GM12873 (cell line): ENCODE data around the gene NCKAP5.

ENCODE experiments used
- TF ChIP-seq, protein P1 (sequence below): IDR thresholded peaks from 2 replicates; pipeline ENCODE4 v1.5.1; 2012; ENCODE audit warnings: low read depth, mild to moderate bottlenecking, moderate library complexity, low read length, control low read depth; ENCODE audit not compliant: insufficient read depth; ENCODE audit errors: missing control alignments

Gene NCKAP5

DNA sequence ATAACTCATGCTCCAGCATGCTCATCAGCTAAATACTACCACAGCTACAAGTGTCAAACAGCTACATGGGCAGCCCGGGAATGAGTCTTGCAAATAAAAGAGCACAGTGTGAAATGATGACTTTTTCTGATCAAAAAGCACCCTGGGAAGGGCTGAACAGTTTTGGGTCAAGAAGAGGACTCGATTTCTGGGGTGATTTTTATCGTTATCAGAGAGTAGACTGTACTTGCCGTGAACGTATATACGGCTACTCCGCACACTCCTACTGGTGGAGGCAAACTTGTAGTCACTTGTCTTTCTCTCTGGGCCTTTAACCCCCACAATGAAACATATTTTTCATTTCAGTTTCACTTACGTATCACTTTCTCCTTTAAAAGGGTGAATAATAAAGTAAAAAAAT, 54.4 kb downstream of the NCKAP5 start:
- TF ChIP-seq, protein P1, sequence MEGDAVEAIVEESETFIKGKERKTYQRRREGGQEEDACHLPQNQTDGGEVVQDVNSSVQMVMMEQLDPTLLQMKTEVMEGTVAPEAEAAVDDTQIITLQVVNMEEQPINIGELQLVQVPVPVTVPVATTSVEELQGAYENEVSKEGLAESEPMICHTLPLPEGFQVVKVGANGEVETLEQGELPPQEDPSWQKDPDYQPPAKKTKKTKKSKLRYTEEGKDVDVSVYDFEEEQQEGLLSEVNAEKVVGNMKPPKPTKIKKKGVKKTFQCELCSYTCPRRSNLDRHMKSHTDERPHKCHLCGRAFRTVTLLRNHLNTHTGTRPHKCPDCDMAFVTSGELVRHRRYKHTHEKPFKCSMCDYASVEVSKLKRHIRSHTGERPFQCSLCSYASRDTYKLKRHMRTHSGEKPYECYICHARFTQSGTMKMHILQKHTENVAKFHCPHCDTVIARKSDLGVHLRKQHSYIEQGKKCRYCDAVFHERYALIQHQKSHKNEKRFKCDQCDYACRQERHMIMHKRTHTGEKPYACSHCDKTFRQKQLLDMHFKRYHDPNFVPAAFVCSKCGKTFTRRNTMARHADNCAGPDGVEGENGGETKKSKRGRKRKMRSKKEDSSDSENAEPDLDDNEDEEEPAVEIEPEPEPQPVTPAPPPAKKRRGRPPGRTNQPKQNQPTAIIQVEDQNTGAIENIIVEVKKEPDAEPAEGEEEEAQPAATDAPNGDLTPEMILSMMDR = no peak

DNA sequence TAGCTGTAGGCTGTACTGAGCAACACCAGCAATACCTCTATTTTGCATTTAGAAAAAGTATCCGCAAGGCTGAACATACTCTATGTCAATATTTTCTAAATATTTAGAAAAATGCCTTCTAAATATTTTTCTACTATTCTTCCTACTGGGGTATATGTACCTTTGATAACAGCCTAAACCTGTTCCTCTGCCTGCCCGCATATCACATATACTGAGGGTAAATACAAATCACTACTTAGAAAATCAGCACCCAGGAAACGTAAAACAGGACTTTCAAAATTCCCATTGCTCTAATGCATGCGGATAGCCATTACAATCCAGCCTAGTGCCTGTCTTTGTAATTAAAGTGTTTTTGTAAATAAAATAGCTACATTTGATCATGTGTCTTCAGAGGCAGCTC, 56.1 kb downstream of the NCKAP5 start:
- TF ChIP-seq, protein P1 = no peak

DNA sequence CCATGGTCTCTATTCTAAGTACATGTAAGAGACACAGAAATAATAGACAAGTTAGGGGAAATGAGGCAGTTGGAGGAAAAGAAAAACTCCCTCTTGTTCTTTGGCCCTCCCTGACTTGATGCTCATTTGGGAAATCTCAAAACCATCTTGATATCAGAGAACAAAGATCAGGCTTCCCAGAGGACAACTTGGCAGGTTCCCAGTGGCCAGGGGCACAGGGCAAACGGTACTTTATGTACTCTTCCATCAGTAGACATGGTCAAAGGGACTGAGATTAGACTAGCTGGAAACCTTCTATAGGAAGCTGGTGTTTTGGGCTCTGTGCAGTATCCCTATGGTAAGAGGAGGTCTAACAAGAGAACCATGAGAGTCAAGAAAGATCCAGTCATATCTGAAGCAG, 56.6 kb downstream of the NCKAP5 start:
- TF ChIP-seq, protein P1 = no peak

DNA sequence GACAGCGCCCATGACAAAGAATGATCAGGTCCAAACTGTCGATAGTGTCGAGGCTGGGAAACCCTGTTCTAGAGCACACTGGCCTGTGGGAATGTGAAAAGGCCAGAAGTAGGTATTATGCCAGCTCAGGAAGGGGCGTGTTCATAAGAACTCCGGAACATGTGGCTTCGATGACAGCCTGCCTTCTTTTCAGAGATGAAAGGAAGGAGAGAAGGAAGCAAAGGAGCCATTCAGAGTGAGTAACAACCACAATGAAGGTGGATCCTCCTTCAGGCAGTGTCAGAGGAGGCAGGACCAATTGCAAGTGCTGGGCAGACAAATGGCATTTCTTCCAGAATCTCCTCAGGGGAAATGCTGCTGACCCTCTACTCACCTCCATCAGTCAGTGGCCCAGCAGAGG, 58.5 kb downstream of the NCKAP5 start:
- TF ChIP-seq, protein P1 = no peak

DNA sequence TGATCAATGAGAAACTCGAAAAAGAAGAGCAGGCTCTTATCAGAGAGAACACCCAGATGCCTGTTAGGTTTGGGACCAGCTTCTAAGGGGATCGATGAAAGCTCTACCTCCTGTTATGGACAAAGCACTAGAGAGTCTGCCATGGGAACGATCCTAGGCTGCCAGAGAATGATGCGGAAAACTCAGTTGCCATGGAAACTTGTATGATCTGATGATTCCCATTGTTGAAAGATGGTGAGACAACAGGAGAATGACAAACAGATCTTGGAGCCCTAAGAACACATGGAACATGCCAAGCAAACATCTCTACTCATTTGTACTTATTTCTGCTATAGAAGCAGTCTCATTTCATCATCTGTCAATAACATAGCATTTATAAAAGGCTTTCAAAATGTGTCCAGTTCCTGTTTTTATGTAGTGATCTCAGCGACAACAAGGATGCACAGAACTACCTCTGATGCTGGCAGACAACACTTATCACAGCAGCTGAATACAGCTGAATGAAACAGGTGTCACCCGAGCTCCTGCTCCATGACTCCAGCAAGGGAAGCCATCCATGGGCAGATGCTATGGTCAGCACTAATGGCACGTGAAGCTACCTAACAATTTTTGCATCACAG, 59.6 kb downstream of the NCKAP5 start:
- TF ChIP-seq, protein P1 = no peak

DNA sequence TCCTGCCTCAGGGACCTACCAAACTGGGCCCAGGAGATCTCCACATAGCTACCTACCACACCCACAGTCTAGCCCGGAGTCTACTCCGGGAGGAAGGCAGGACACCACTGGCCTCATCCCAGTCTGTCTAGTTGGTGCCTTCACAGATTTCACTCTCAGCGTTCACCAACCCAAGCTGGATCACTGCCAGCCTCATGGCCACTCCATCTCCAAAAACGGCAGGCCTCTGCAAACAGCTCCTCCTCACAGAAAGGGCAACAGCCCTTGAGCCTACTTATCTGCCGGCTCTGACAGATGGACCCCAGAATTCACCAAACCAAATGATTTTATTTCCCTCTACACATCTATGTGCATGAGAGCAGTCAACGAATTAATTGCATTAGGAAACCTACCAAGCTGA, 61.3 kb downstream of the NCKAP5 start:
- TF ChIP-seq, protein P1 = no peak

DNA sequence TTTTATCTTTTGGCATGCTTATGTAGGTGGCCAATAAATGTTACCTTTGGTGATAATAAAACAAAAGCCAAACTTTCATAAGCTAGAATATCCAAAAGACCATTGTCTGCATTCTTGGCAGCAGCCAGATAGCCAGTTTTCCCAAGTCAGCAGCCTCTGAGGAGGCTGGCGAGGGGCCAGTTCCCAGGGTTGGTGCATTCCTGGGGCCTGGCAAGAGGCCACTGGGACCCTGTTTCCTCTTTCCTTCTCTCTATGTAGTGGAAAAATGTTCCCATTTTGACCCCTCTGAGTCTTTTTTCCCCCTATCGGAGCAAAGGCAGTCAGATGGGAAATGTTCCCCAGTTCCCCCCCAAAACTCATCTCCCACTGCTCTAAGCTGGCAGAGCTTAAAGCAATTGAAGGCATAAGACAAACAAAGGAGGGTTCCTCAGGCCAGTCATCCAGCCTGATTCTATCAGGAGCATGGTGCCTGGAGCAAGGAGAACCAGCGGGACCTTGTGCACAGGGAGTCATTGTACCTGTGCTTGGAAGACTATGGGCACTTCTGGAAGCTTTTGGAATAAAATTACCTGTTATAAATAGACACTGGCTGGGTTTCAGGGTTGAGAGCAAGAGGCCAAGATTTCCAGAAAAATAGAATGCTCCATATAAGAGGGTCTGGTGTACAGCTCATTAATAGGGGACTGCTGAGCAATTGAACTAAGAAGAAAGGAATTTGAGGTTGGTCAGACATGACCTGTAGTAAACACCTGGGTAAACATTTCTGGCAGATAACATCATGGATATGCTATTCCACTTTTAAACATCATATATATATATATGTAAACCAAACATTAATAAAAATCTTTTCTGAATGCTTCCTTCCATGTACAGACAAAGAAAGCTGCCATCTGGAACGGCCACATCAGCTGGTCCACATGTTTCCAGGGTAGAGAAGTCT, 63.4 kb downstream of the NCKAP5 start:
- TF ChIP-seq, protein P1 = no peak
